Kidney (tissue), 14 donors: ENCODE data around the gene OSBPL9. TPM values are rescaled to one million over a fixed set of nuclear protein-coding genes. Genes with fewer than 3 reads are reported as not detected.

Experiments
- DNase-seq, 5 donors: peaks; one replicate each; pipeline ENCODE4 v3.0.0-alpha.2; 2013 to 2020
- FAIRE-seq: peaks from 2 replicates; lab custom pipeline; 2012; peaks lifted over from hg19 to GRCh38; lab: Jason Lieb, UNC
- H3K27ac ChIP-seq, 2 donors: one replicate each; pipeline ENCODE4 v1.7.0; 2013; ENCODE audit warnings: low read depth in 2 of 2, low read length in 2 of 2, inconsistent platforms in 1 of 2
- H3K27me3 ChIP-seq: one replicate; pipeline ENCODE4 v1.7.1; 2013; ENCODE audit warnings: low read length, inconsistent platforms; ENCODE audit not compliant: control insufficient read depth, insufficient read depth
- H3K36me3 ChIP-seq, 3 donors: one replicate each; pipeline versions ENCODE4 v1.7.0 to v1.7.1; 2013; ENCODE audit warnings: low read length in 3 of 3, control low read depth in 1 of 3, inconsistent platforms in 1 of 3; ENCODE audit not compliant: insufficient read depth in 3 of 3, control insufficient read depth in 2 of 3
- H3K4me1 ChIP-seq, 3 donors: one replicate each; pipeline versions ENCODE4 v1.7.0 to v1.7.1; 2013; ENCODE audit warnings: low read length in 3 of 3, inconsistent platforms in 1 of 3, low read depth in 1 of 3; ENCODE audit not compliant: control insufficient read depth in 2 of 3, insufficient read depth in 2 of 3
- H3K4me3 ChIP-seq, 3 donors: one replicate each; pipeline versions ENCODE4 v1.7.0 to v1.8.1; 2013; ENCODE audit warnings: low read length in 3 of 3, control low read depth in 1 of 3, inconsistent platforms in 1 of 3
- H3K9ac ChIP-seq, 3 donors: one replicate each; pipeline versions ENCODE4 v1.7.0 to v1.7.1; 2013; ENCODE audit warnings: low read length in 3 of 3, control low read depth in 1 of 3, inconsistent platforms in 1 of 3
- H3K9me3 ChIP-seq, 3 donors: one replicate each; pipeline versions ENCODE4 v1.7.0 to v1.7.1; 2013; ENCODE audit warnings: low read length in 3 of 3, control low read depth in 1 of 3, inconsistent platforms in 1 of 3; ENCODE audit not compliant: control insufficient read depth in 2 of 3, insufficient read depth in 1 of 3
- intact Hi-C: fragments of 100-400 bp; cut with DNase I; formaldehyde crosslinking; loops from one replicate; pipeline ENCODE4 v1.11.1; 2022
- polyA plus RNA-seq: library from polyadenylated mRNA; stranded (reverse); fragments of 350-450 nt; fragmentation: Illumina TruSeq; extraction: RNeasy Lipid Tissue Mini Kit (QIAGEN cat#74804); gene quantifications from one replicate; pipeline ENCODE4 v1.2.3, GENCODE V29; 2014; ENCODE audit warnings: low read depth, low replicate concordance; ENCODE audit not compliant: insufficient read depth
- total RNA-seq: library from RNA; stranded (reverse); fragmentation: NEBNext Ultra II Directional; extraction: Animal tissue kit (Norgen Biotek cat#: 25700); gene quantifications from one replicate; pipeline ENCODE4 v1.2.1, GENCODE V29; 2021
- TF ChIP-seq, protein P1 (sequence below): IDR thresholded peaks from 3 replicates; pipeline ENCODE4 v1.5.1; 2012; ENCODE audit warnings: mild to moderate bottlenecking, moderate library complexity, borderline replicate concordance; ENCODE audit not compliant: insufficient read depth; ENCODE audit errors: extremely low read depth
- donor health status: control.
- donor health status: control.
- donor health status: control.
- donor health status: control.
- donor health status: control.
- donor health status: DM: yes; HTN: yes; CAD: no.
- donor health status: Normal renal cell carcinoma (clear cell type).

The OSBPL9 gene
- total and polyA plus RNA-seq, 2 donors from 2014 or later = 73.2 to 76.6 TPM

DNA sequence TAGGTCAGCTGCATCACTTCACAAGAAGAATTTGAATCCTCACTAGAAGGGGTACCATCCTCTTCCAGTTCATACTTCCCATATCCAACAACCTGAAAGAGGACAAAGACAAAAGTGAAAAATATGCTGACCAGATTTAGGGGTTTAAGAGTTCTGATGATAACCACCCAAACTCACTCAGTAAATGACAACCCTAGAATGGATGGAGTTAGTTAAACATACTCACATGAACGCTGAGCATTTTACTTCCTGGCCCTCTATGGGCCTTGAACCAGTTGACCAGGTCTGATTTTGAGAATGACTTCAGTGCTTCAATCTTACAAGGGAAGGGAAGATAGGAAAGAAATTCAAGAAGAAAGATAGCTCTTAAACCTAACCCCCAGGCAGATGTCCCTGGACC lies 172.4 kb downstream of the OSBPL9 start:
- Histone ChIP-seq H3K4me3 (no peak overlapping the region), H3K36me3 (peaks cover 8 to 92% (median 63%) of the 10 kb centered on the region in 3 donors), H3K9me3 (no peaks in the 10 kb centered on the region), H3K9ac (no peak overlapping the region), H3K4me1 (no peaks in the 10 kb centered on the region), H3K27me3 (no peaks in the 10 kb centered on the region), H3K27ac (no peak overlapping the region)
- FAIRE-seq (no peak), DNase-seq (no peak)
- TF ChIP-seq, protein P1, sequence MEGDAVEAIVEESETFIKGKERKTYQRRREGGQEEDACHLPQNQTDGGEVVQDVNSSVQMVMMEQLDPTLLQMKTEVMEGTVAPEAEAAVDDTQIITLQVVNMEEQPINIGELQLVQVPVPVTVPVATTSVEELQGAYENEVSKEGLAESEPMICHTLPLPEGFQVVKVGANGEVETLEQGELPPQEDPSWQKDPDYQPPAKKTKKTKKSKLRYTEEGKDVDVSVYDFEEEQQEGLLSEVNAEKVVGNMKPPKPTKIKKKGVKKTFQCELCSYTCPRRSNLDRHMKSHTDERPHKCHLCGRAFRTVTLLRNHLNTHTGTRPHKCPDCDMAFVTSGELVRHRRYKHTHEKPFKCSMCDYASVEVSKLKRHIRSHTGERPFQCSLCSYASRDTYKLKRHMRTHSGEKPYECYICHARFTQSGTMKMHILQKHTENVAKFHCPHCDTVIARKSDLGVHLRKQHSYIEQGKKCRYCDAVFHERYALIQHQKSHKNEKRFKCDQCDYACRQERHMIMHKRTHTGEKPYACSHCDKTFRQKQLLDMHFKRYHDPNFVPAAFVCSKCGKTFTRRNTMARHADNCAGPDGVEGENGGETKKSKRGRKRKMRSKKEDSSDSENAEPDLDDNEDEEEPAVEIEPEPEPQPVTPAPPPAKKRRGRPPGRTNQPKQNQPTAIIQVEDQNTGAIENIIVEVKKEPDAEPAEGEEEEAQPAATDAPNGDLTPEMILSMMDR = no peak
- intact Hi-C loops = no loop called here

DNA sequence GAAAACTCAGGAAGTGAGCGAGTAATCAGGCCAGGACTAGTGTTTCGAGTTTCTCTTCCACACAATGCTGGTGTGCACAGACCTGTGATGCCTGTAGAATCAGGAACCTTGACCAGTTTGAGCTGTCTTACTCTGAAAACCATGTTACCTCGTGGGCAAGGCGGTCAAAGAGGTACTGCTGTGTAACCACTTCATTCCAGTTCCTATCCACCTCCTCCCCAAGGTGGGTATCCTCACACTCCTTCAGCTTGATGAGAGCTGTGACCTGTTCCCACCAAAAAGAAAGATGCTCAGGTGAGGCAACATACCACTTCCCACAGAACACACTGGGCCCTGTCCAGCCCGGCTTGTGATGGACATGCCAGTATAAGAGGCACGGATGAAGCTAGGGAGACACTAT lies 173.5 kb downstream of the OSBPL9 start:
- no peaks in the 10 kb centered on the region for H3K9me3 ChIP-seq
- H3K4me3 ChIP-seq = no peak overlapping the region
- intact Hi-C loops = no loop called here
- peaks cover 0 to 5% (median 3%) of the 10 kb centered on the region in 3 donors for H3K4me1 ChIP-seq
- H3K27me3 ChIP-seq = no peaks in the 10 kb centered on the region
- DNase-seq (no peak), FAIRE-seq (no peak)
- H3K36me3 ChIP-seq = peaks cover 4 to 85% (median 55%) of the 10 kb centered on the region in 3 donors
- H3K27ac ChIP-seq = no peak overlapping the region
- no peak overlapping the region for H3K9ac ChIP-seq
- TF ChIP-seq, protein P1 = no peak

DNA sequence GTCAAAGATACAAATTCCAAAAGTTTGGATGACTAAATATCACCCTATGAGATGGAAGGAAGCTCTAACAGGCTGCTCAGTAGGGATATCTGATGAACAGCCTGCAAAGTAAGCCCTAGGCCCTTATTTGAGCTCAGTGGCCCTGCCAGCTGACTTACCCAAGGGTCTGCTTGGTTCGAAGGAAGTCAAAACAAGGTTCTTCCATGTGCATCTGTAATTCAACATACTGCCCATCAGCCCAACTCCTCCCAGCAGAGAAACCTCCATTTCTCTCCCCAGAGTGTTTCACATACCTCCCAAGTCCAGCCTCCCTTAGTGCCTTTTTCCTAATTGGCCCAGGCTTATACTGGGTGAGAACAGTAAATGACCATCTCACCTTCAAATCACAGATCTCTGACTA lies 175.0 kb downstream of the OSBPL9 start:
- TF ChIP-seq, protein P1 = no peak
- Histone ChIP-seq H3K27ac (no peak overlapping the region), H3K4me3 (no peak overlapping the region), H3K9me3 (no peaks in the 10 kb centered on the region), H3K9ac (no peak overlapping the region), H3K4me1 (peaks cover 0 to 5% (median 3%) of the 10 kb centered on the region in 3 donors), H3K27me3 (no peaks in the 10 kb centered on the region), H3K36me3 (peaks cover 4 to 70% (median 46%) of the 10 kb centered on the region in 3 donors)
- DNase-seq (no peak), FAIRE-seq (no peak)
- intact Hi-C loops = no loop called here

DNA sequence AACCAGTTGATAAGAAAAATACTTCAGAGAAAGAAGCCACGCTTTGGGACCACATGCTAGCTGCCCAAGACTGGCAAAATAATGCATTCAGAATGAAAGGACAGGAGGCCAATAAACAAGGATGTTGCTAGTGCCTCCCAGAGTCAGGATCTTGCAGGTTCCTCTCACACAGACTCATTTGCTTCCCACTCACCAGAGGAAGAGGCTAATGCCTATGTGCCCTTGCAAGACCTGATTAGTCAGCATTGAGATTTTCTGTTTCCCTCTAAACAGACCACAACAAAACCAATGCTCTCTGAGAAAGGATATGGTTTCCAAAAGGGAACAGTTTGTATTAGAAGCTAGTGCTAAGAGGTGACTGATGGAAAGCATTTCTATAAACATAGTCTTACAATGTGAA lies 176.0 kb downstream of the OSBPL9 start:
- no peak overlapping the region for H3K4me3 ChIP-seq
- no peak overlapping the region for H3K9ac ChIP-seq
- intact Hi-C loops = no loop called here
- no peaks in the 10 kb centered on the region for H3K27me3 ChIP-seq
- peaks cover 0 to 5% (median 3%) of the 10 kb centered on the region in 3 donors for H3K4me1 ChIP-seq
- DNase-seq (peak in 1 of 5 donors; percentile 7), FAIRE-seq (no peak)
- TF ChIP-seq, protein P1 = no peak
- H3K36me3 ChIP-seq = peaks cover 2 to 68% (median 42%) of the 10 kb centered on the region in 3 donors
- no peaks in the 10 kb centered on the region for H3K9me3 ChIP-seq
- no peak overlapping the region for H3K27ac ChIP-seq
